Measurements from ENCODE around the gene LIN37.

DNA sequence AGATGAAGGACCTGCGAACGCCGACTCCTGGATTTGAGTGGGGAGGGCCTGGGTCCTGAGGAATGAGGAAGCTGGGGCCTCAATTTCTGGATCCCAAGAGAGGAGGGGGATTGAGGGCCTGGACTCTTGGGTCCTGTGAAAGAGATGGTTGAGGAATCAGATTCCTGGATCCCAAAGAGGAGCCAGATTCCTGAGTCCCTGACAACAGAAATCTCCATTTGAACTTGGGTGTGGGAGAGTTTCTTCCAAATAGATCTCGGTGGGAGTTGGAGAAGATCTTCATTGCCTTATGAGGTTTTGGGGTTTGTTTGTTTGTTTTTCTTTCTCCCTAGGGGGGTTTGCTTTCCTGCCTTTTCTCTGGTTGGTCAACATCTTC, 2.3 kb upstream of the LIN37 start:
- TF ChIP-seq, protein P1, sequence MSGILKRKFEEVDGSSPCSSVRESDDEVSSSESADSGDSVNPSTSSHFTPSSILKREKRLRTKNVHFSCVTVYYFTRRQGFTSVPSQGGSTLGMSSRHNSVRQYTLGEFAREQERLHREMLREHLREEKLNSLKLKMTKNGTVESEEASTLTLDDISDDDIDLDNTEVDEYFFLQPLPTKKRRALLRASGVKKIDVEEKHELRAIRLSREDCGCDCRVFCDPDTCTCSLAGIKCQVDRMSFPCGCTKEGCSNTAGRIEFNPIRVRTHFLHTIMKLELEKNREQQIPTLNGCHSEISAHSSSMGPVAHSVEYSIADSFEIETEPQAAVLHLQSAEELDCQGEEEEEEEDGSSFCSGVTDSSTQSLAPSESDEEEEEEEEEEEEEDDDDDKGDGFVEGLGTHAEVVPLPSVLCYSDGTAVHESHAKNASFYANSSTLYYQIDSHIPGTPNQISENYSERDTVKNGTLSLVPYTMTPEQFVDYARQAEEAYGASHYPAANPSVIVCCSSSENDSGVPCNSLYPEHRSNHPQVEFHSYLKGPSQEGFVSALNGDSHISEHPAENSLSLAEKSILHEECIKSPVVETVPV (CRISPR knock-in tag; IDR thresholded peaks at IDR 0.05), result no peak
- TF ChIP-seq GLIS3 (CRISPR knock-in tag; IDR thresholded peaks at IDR 0.05), result no peak
- TF ChIP-seq, protein P2, sequence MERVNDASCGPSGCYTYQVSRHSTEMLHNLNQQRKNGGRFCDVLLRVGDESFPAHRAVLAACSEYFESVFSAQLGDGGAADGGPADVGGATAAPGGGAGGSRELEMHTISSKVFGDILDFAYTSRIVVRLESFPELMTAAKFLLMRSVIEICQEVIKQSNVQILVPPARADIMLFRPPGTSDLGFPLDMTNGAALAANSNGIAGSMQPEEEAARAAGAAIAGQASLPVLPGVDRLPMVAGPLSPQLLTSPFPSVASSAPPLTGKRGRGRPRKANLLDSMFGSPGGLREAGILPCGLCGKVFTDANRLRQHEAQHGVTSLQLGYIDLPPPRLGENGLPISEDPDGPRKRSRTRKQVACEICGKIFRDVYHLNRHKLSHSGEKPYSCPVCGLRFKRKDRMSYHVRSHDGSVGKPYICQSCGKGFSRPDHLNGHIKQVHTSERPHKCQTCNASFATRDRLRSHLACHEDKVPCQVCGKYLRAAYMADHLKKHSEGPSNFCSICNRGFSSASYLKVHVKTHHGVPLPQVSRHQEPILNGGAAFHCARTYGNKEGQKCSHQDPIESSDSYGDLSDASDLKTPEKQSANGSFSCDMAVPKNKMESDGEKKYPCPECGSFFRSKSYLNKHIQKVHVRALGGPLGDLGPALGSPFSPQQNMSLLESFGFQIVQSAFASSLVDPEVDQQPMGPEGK (CRISPR knock-in tag; IDR thresholded peaks at IDR 0.05; ENCODE audit: borderline replicate concordance), result no peak
- no peak for TF ChIP-seq ZNF70 (CRISPR knock-in tag; IDR thresholded peaks at IDR 0.05)
- no peak for TF ChIP-seq ISL1 (CRISPR knock-in tag; IDR thresholded peaks at IDR 0.05)
- TF ChIP-seq ZNF8 (CRISPR knock-in tag; IDR thresholded peaks at IDR 0.05), result no peak
